Neural progenitor cell (in vitro differentiated cells): ENCODE results near the gene PITPNM3. TPM values are rescaled to one million over a fixed set of nuclear protein-coding genes. Genes with fewer than 3 reads are reported as not detected.

Experiments
- DNase-seq: peaks from one replicate; pipeline ENCODE4 v3.0.0-alpha.2; 2016; ENCODE audit warnings: low spot score
- H2AFZ ChIP-seq: fragments of 200-600 bp; sonication (generic); replicated peaks from 2 replicates; pipeline ENCODE4 v1.6.1; 2016; ENCODE audit warnings: antibody characterized with exemption
- H3F3A ChIP-seq: fragments of 200-600 bp; sonication (generic); 2 replicates; pipeline ENCODE4 v1.6.1; 2016; ENCODE audit warnings: antibody characterized with exemption, low read depth
- H3K27ac ChIP-seq: fragments of 200-600 bp; sonication (generic); 2 replicates; pipeline ENCODE4 v1.5.1; 2016; ENCODE audit warnings: mild to moderate bottlenecking
- H3K27me3 ChIP-seq: fragments of 200-600 bp; sonication (generic); 2 replicates; pipeline ENCODE4 v1.6.1; 2016; ENCODE audit warnings: mild to moderate bottlenecking, moderate library complexity
- H3K36me3 ChIP-seq: fragments of 200-600 bp; sonication (generic); 2 replicates; pipeline ENCODE4 v1.5.1; 2016
- H3K4me1 ChIP-seq: fragments of 200-600 bp; sonication (generic); 2 replicates; pipeline ENCODE4 v1.6.1; 2016; ENCODE audit warnings: mixed run types
- H3K4me2 ChIP-seq: fragments of 200-600 bp; sonication (generic); 2 replicates; pipeline ENCODE4 v1.6.1; 2016
- H3K4me3 ChIP-seq: fragments of 200-600 bp; sonication (generic); 2 replicates; pipeline ENCODE4 v1.5.1; 2016
- H3K79me2 ChIP-seq: fragments of 200-600 bp; sonication (generic); 2 replicates; pipeline ENCODE4 v1.6.1; 2016; ENCODE audit warnings: low read depth
- H3K9ac ChIP-seq: fragments of 200-600 bp; sonication (generic); 2 replicates; pipeline ENCODE4 v1.6.1; 2016
- H3K9me3 ChIP-seq: fragments of 200-600 bp; sonication (generic); 2 replicates; pipeline ENCODE4 v1.5.1; 2016; ENCODE audit warnings: low read depth
- H4K20me1 ChIP-seq: fragments of 200-600 bp; sonication (generic); 2 replicates; pipeline ENCODE4 v1.6.1; 2016; ENCODE audit warnings: low read depth
- H3K27ac Mint-ChIP-seq: 3 replicates; pipeline ENCODE4 v1.8.0; 2021; ENCODE audit warnings: mixed read lengths
- H3K27me3 Mint-ChIP-seq: 2 replicates; pipeline ENCODE4 v1.8.0; 2022; ENCODE audit warnings: low read depth, mild to moderate bottlenecking, inconsistent platforms, moderate library complexity, mixed read lengths; ENCODE audit not compliant: insufficient read depth
- H3K36me3 Mint-ChIP-seq: 3 replicates; pipeline ENCODE4 v1.8.0; 2021; ENCODE audit warnings: mixed read lengths
- H3K4me1 Mint-ChIP-seq: 3 replicates; pipeline ENCODE4 v1.8.0; 2021; ENCODE audit warnings: mixed read lengths
- H3K4me3 Mint-ChIP-seq: 3 replicates; pipeline ENCODE4 v1.8.0; 2021; ENCODE audit warnings: mild to moderate bottlenecking, moderate library complexity, mixed read lengths
- H3K9me3 Mint-ChIP-seq: 3 replicates; pipeline ENCODE4 v1.8.0; 2020; ENCODE audit warnings: mixed read lengths
- CTCF ChIP-seq: fragments of 200-600 bp; sonication (generic); IDR thresholded peaks from 2 replicates; pipeline ENCODE4 v1.5.1; 2017; ENCODE audit warnings: antibody characterized with exemption, mild to moderate bottlenecking
- EZH2 ChIP-seq: fragments of 200-600 bp; sonication (generic); IDR thresholded peaks from 2 replicates; pipeline ENCODE4 v1.6.1; 2017; ENCODE audit warnings: antibody characterized with exemption, mild to moderate bottlenecking, moderate library complexity
- EZH2phosphoT487 ChIP-seq: fragments of 200-600 bp; sonication (generic); IDR thresholded peaks from 2 replicates; pipeline ENCODE4 v1.6.1; 2017; ENCODE audit warnings: antibody characterized with exemption
- total RNA-seq: library from RNA; depleted of rRNA; stranded (reverse); fragments of >200 nt; gene quantifications from 2 replicates; pipeline ENCODE4 v1.2.3, GENCODE V29; 2015; ENCODE audit warnings: low replicate concordance

Gene PITPNM3
- total RNA-seq, 1 donor from 2014 or later: 2.8 TPM

DNA sequence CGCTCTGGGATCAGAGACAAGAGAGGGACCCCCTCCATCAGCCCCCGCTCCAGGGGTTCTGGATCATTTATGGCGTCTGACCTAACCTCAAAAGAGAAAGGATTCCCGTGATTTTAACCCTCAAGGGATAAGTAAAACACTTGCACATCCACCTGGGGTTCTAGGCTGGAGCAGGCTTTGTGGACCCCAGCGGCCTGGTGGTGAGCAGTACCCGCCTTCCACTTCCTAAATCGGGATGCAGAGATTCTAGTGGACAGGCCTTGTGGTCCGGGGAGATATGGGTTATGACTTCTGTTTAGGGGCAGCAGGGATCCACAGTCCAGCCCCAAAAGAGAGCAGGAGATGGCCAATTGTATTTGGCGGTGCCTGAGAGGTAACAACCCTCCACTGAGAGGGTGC lies 684 bp upstream of the PITPNM3 start:
- H3K4me1 ChIP-seq: peaks cover 17% of the 10 kb centered on the region
- H3K79me2 ChIP-seq: no peaks in the 10 kb centered on the region
- no peaks in the 10 kb centered on the region for H3K36me3 ChIP-seq
- Mint-ChIP-seq H3K4me1 (peaks cover 19% of the 10 kb centered on the region), H3K36me3 (no peaks in the 10 kb centered on the region), H3K9me3 (no peaks in the 10 kb centered on the region), H3K27me3 (peaks cover 37% of the 10 kb centered on the region), H3K27ac (no peak overlapping the region), H3K4me3 (peak overlapping the region; percentile 84)
- peaks cover 16% of the 10 kb centered on the region for H3F3A ChIP-seq
- no peaks in the 10 kb centered on the region for H4K20me1 ChIP-seq
- no peak for TF ChIP-seq EZH2
- TF ChIP-seq CTCF: no peak
- TF ChIP-seq EZH2phosphoT487: no peak
- H3K9me3 ChIP-seq: no peaks in the 10 kb centered on the region
- peak overlapping the region; percentile 57 for H3K4me3 ChIP-seq
- H3K9ac ChIP-seq: no peak overlapping the region
- DNase-seq: no peak
- H3K27me3 ChIP-seq: peaks cover 51% of the 10 kb centered on the region
- H2AFZ ChIP-seq: peak overlapping the region; percentile 73
- peak overlapping the region; percentile 94 for H3K4me2 ChIP-seq
- H3K27ac ChIP-seq: no peak overlapping the region

DNA sequence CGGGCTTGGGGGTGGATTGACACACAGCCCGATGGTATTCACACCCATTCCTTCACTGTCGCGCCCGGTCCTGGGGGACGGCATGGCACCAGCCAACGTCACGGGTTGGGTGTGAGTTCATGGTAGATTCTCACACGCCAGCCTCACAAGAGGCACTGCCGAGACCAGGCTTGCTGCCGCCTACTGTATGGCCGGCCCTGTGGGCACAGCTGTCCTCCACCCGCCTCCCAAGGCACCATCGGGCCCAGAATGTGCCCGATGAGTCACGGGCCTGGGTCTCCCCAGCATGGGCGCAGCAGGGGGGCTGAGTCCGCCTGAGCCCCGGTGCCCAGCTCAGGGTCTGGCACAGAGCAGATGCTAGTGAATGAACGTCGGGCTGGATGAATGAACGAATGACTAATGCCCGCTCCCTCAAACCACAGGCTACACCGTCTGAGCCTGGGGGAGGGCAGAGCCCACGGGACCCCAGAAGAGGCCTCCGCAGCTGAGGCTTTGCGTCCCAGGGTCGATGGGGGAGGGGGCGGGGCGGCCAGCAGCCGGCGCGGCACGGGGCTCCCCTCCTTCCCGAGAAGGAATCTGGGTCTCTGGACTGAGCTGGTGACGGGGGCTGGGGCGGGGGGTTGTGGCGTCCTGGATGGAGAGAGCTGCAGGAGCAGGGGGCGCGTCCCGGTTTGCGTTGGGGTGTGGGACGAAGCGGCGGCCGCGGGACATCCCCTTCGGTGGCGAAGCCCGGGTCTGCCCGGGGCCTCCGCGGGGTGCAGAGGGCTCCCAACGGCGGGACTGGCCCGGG lies 829 bp downstream of the PITPNM3 start:
- no peaks in the 10 kb centered on the region for H3K36me3 Mint-ChIP-seq
- H4K20me1 ChIP-seq: no peaks in the 10 kb centered on the region
- H3K4me1 ChIP-seq: peaks cover 19% of the 10 kb centered on the region
- H3K9ac ChIP-seq: no peak overlapping the region
- no peaks in the 10 kb centered on the region for H3K9me3 Mint-ChIP-seq
- peaks cover 35% of the 10 kb centered on the region for H3K27me3 Mint-ChIP-seq
- TF ChIP-seq CTCF (no peak), EZH2phosphoT487 (peak; percentile 39), EZH2 (peak; percentile 64)
- H3F3A ChIP-seq: peaks cover 16% of the 10 kb centered on the region
- peak overlapping the region; percentile 83 for H3K4me3 Mint-ChIP-seq
- no peak overlapping the region for H3K27ac ChIP-seq
- H3K27me3 ChIP-seq: peaks cover 45% of the 10 kb centered on the region
- H3K4me1 Mint-ChIP-seq: peaks cover 19% of the 10 kb centered on the region
- no peak overlapping the region for H3K27ac Mint-ChIP-seq
- H3K4me3 ChIP-seq: peak overlapping the region; percentile 69
- no peaks in the 10 kb centered on the region for H3K36me3 ChIP-seq
- H3K79me2 ChIP-seq: no peaks in the 10 kb centered on the region
- no peaks in the 10 kb centered on the region for H3K9me3 ChIP-seq
- H2AFZ ChIP-seq: peak overlapping the region; percentile 5
- DNase-seq: peak; percentile 74
- H3K4me2 ChIP-seq: peak overlapping the region; percentile 74

DNA sequence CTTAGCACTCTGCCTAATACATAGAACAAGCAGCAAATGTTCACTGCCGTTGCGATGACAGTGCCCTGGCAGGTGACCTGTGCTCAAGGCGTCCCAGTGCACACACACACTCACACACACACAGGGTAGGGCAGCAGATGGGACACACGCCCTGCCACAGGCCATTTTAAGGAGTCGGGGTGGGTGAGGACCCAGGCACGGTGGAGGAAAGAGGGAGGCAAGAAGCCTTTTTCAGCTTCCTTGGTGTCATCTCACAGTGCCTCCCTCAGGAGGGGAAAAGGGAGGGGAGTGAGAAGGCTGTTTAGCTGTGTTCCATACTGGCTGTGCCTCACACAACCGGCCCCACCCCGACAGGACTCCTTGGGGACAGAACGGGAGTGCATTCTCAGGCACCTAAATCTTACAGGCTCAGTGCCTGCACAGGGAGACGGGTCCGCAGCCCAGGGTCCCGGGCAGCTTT lies 1.5 kb downstream of the PITPNM3 start:
- TF ChIP-seq CTCF: no peak
- TF ChIP-seq EZH2: no peak
- TF ChIP-seq EZH2phosphoT487: no peak
- peak overlapping the region; percentile 74 for H3K4me2 ChIP-seq
- no peak overlapping the region for H3K27ac ChIP-seq
- no peak overlapping the region for H3K9ac ChIP-seq
- H3K27me3 Mint-ChIP-seq: peaks cover 38% of the 10 kb centered on the region
- H3K4me3 ChIP-seq: peak overlapping the region; percentile 69
- H3K27me3 ChIP-seq: peaks cover 44% of the 10 kb centered on the region
- H3K9me3 Mint-ChIP-seq: no peaks in the 10 kb centered on the region
- H3K36me3 Mint-ChIP-seq: no peaks in the 10 kb centered on the region
- no peaks in the 10 kb centered on the region for H3K79me2 ChIP-seq
- peak overlapping the region; percentile 6 for H3K27ac Mint-ChIP-seq
- H3K4me1 Mint-ChIP-seq: peaks cover 19% of the 10 kb centered on the region
- H4K20me1 ChIP-seq: no peaks in the 10 kb centered on the region
- no peaks in the 10 kb centered on the region for H3K9me3 ChIP-seq
- DNase-seq: peak; percentile 48
- H3K36me3 ChIP-seq: no peaks in the 10 kb centered on the region
- no peak overlapping the region for H2AFZ ChIP-seq
- peaks cover 19% of the 10 kb centered on the region for H3K4me1 ChIP-seq
- peaks cover 16% of the 10 kb centered on the region for H3F3A ChIP-seq
- peak overlapping the region; percentile 83 for H3K4me3 Mint-ChIP-seq
